HK-2 (cell line): ENCODE data around the gene USP12.
"Not testable (repeated sequence)": the region's sequence is repeated elsewhere in the genome, so short reads cannot be mapped to it uniquely, and the experiment has no call there.

ENCODE experiments used
- DNase-seq: peaks from one replicate; pipeline ENCODE4 v3.0.0-alpha.2; 2018; ENCODE audit not compliant: unreplicated experiment

Gene USP12, protein sequence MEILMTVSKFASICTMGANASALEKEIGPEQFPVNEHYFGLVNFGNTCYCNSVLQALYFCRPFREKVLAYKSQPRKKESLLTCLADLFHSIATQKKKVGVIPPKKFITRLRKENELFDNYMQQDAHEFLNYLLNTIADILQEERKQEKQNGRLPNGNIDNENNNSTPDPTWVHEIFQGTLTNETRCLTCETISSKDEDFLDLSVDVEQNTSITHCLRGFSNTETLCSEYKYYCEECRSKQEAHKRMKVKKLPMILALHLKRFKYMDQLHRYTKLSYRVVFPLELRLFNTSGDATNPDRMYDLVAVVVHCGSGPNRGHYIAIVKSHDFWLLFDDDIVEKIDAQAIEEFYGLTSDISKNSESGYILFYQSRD

GRCh38 chr13:27171244-27171826 lies at the start of gene USP12:
Gene USP12, minus strand, starts transcription at chr13:27171811. Its CDS starts 172 bp downstream, at chr13:27171639.
- DNase-seq = peak; percentile 28

DNA sequence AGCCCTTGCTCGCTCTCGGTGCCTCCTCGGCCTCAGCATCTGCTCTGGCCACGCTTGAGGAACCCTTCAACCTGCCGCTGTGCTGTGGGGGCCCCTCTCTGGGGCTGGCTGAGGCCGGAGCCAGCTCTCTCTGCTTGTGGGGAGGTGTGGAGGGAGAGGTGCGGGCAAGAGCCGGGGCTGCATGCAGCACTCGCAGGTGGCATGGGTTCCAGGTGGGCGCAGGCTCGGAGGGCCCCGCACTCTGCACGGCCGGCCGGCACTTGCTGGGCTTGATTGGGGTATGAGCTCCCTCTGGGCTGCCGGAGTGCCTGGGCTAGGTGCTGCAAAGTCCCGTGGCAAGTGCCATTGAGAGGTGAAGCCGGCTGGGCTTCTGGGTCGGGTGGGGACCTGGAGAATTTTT lies 48.0 kb upstream of the USP12 start:
- no peak for DNase-seq

DNA sequence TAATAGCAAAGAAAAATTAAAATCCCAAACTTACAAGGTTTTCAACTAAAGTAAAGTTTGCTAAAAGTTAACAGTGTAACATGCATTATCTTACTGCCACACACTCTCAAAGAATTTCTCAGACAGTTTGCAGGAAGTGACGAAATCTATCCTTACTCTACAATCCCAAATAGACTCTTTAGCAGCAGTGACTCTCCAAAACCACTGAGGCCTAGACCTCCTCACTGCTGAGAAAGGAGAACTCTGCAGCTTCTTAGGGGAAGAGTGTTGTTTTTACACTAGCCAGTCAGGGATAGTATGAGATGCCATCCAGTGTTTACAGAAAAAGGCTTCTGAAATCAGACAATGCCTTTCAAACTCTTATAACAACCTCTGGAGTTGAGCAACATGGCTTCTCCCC lies 47.2 kb upstream of the USP12 start:
- DNase-seq = not testable (repeated sequence)

- DNase-seq = not testable (repeated sequence)
These were observed 46.2 kb upstream of the USP12 start for GRCh38 chr13:27217791-27218190.

DNA sequence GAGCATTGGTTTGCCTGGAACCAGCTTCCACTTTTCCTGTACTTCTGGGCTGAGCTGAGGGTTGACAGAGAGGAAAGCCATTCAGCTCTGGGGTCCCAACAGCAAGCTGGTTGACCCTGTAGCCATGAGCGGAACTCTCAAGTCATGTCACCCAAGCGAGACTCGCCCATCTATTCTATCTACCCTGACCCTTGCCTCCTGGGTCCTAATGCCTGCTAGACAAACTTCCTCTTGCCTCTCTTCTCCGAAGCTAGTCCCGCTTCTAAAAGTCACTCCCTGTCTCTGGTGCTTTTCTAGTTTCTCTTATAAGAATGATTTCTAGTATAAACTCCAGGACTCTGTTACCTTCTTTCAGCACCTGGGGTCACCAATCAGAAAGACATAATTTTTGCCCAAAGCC lies 41.8 kb upstream of the USP12 start:
- not testable (repeated sequence) for DNase-seq

DNA sequence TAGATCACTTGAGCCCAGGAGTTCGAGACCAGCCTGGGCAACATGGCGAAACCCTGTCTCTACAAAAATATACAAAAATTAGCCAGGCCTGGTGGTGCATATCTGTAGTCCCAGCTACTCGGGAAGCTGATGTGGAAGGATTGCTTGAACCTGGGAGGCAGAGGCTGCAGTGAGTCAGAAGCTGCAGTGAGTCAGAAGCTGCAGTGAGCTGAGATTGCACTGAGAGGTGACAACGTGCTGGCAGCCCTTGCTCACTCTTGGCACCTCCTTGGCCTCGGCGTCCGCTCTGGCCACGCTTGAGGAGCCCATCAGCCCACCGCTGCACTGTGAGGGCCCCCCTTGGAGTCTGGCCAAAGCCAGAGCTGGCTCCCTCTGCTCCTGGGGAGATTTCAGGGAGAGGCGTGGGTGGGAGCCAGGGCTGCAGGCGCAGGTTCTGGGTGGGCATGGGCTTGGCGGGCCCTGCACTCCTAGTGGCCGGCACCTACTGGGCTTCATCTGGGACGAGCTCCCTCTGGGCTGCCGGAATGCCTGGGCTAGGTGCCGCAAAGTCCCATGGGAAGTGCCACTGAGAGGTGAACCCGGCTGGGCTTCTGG lies 40.3 kb upstream of the USP12 start:
- peak; percentile 51 for DNase-seq

DNA sequence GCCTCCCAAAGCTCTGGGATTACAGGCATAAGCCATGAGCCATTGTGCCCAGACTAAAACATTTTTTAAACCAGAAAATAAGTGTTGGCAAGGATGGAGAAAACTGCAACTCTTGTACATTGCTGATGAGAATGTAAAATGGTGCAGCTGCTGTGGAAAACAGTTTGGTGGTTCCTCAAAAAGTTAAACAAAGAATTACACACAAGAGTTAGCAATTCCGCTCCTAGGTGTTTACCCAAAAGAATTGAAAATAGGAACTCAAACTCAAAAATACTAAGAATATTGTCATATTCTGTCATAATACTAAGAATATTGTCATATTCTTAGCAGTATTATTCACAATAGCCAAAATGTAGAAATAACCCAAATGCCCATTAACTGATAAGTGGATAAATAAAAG lies 39.7 kb upstream of the USP12 start:
- DNase-seq = no peak

DNA sequence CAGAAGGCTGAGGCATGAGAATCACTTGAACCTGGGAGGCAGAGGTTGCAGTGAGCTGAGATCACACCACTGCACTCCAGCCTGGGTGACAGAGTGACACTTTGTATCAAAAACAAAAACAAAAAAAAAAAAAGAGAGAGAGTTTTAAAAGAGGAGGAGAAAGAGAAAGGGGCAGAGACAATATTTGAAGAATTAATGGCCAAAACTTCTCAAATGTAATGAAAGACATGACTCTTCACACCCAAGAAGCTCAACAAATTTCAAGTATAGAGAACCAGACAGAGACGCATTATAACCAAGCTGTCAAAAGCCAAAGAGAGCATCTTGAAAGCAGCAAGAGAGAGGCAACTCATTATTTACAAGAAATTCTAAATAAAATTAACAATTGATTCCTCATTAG lies 36.9 kb upstream of the USP12 start:
- no peak for DNase-seq

GRCh38 chr13:27203854-27204253 lies 32.2 kb upstream of the USP12 start:
- DNase-seq = no peak

DNA sequence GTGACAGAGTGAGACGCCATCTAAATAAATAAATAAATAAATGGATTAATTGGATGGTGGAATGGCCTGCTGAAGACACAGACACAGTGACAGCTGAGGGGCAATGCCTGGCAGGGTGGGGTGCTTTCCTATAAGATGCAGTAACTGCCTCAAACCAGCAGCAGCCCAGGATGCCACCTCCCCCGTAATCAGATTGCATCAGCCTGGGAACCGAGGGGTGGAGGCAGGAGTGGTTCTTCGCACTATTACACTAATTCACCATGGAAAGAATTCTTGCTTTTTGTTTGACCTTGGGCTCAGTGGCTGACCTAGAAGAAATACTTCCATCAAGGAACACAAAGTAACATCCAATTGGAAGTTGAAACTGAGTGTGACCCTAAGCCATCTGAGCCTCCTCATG lies 31.6 kb upstream of the USP12 start:
- no peak for DNase-seq

GRCh38 chr13:27201661-27202060 lies 30.1 kb upstream of the USP12 start:
- DNase-seq = no peak

DNA sequence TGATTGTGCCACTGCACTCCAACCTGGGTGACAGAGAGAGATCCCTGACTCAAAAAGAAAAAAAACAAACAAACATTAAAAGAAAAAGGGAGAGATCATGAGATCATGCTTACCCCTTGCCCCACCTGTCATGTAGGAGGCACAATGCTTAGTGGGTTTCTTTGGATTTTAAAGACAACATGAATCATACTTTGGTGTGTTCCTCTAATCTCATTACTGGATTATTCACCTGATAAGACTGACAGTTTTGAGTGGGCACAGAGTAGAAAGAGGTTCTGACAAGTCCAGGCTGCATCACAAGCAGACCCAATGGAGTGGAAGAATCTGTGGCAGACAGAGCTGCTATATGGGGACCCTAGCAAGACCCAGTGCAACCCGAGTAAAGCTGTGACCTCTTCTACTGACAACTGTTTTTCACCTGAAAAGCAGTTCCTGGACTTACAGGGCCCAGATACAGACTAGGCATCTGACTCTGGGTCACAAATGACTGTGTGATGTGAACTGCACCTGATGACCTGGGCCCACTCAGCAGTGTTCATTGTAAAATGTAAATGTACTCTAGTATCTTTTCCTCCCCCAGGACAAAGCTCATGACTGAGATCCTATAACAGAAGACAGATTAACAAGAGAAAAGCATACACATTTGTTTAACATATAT lies 28.9 kb upstream of the USP12 start:
- DNase-seq = no peak

DNA sequence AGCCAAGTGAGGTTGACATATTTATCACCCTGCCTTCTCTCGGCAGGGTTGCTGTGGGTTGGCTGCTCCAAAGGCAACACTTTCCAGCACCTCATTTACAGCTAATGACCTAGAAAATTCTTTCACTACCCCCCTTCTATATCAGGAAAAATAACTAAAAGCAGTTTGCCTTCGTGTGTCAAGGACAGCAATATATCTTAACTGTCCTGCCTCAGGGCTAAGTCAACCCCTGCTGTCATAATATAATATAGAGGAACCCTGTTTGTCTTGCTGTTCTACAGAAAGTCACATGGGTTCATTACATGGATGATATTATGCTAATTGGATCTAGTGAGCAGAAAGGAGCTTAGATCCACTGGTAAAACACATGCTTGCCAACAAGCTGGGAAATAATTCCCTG lies 28.1 kb upstream of the USP12 start:
- no peak for DNase-seq

DNA sequence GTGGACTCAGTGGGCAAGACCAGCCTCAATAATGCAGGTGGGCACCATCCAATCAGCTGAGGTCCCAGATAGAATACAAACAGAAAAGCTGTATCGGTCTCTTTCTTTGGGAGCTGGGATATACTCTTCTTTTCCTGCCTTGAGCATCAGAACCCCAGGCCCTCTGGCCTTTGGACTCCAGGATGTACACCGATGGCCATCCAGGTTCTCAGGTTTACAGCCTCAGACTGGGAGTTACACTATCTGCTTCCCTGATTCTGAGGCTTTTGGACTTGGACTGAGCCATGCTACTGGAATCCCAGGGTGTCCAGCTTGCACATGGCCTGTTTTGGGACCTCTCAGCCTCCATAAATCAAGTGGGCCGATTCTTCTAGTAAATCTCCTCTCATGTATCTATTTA lies 27.6 kb upstream of the USP12 start:
- DNase-seq = no peak

DNA sequence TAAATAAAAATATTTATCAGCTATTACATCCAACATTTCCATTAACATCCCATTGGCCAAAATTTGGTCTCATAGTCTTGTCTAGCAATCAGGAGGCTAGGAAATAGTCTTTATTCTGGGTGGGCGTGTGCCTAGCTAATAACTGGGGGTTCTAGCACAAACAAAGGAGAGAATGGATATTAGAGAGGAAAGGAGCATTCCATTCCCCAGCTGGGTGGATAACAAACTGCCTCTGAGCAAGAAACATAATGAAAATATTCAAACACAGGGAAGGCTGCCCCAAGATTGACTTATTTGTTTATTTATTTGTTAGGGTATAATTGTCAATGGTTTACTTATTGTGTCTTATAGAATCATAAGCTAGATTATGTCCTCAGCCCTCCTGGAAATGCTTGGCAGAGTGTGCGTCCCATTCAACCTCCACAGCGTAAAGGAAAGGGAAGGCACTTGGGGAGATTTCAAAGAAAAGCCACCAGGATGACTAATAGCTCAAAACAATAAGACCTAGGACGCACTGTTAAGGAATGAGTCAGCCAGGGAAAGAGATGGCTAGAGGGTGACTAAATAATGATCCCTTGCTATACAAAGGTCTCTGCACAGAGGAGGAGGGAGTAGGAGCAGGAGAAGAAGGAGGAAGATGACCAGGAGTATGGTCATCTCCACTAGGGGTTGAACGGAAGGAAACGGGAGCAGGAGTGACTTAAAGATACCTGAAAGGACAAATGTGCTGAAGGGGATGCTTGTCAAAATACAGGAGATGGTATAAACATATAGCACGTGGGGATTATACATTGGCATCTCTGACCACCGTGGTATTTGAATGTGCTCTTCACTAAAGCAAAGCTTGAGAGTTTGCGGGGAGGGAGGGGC lies 23.5 kb upstream of the USP12 start:
- DNase-seq = peak; percentile 24

DNA sequence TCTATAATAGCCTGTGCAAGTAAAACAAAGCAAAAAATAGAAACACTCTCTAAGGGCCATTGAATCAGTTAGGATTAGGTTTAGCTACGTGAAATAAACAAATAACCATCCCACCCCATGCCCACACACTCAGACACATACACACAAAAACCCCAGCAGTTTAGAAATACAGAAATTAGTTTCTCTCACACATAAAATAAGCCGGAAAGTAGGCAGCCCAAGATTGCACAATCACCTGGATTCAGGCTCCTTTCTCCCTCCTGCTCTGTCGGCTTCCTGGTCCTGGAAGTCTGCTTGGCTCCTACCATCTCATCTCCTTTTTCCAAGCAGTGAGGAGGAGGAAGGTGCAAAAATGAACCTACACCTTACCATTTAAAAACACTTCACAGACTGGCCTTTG lies 22.6 kb upstream of the USP12 start:
- no peak for DNase-seq

GRCh38 chr13:27193496-27193895 lies 21.9 kb upstream of the USP12 start:
- no peak for DNase-seq

DNA sequence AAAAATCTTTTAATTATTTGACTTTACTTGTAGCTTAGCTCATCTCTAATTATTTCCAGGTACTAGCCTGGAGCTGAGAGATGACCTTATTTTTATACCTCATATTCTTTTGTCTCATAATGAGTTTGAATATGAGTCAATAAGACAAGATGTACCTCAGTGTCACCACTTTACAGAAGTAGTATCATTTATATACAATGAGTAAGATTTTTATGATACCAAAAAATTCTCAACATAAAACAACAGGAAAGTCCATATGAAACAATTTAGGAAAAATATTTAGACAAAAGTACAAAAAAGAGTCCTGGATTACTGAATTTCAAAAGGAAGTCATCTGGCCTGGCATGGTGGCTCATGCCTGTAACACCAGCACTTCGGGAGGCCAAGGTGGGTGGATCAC lies 21.4 kb upstream of the USP12 start:
- no peak for DNase-seq

DNA sequence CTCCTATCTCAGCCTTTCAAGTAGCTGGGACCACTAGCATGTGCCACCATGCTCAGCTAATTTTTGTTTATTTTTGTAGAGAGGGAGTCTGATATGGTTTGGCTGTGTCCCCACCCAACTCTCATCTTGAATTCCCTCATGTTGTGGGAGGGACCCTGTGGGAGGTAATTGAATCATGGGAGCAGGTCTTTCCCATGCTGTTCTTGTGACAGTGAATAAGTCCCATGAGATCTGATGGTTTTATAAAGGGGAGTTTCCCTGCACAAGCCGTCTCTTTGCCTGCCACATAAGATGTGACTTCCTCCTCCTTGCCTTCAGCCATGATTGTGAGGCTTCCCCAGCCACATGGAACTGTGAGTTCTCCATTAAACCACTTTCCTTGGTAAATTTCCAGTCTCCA lies 20.8 kb upstream of the USP12 start:
- DNase-seq = not testable (repeated sequence)

GRCh38 chr13:27189192-27189591 lies 17.6 kb upstream of the USP12 start:
- DNase-seq = no peak

GRCh38 chr13:27188239-27188638 lies 16.6 kb upstream of the USP12 start:
- DNase-seq = no peak

GRCh38 chr13:27186295-27186694 lies 14.7 kb upstream of the USP12 start:
- no peak for DNase-seq
